GM18499 (cell line): Measurements from ENCODE around the gene TRAPPC10.
A peak's percentile ranks its signal among the peaks of the same experiment; 100 is the strongest.

Source experiments
- ATAC-seq: cut with Tn5 transposase; IDR thresholded peaks from one replicate; pipeline ENCODE4 v1.9.1; 2021; ENCODE audit warnings: moderate number of reproducible peaks; ENCODE audit not compliant: insufficient read depth, unreplicated experiment

The TRAPPC10 gene

GRCh38 chr21:44062380-44062779, 50.3 kb downstream of the TRAPPC10 start:
- ATAC-seq: no peak

- ATAC-seq: no peak
These were observed 51.2 kb downstream of the TRAPPC10 start for GRCh38 chr21:44063151-44063912.

GRCh38 chr21:44064852-44065403, 52.8 kb downstream of the TRAPPC10 start:
- no peak for ATAC-seq

GRCh38 chr21:44065428-44065827, 53.3 kb downstream of the TRAPPC10 start:
- ATAC-seq: peak; percentile 49

- no peak for ATAC-seq
These were observed 54.0 kb downstream of the TRAPPC10 start for GRCh38 chr21:44066116-44066515.

- no peak for ATAC-seq
These were observed 55.1 kb downstream of the TRAPPC10 start for GRCh38 chr21:44067011-44067839.

- ATAC-seq: no peak
These were observed 58.3 kb downstream of the TRAPPC10 start for GRCh38 chr21:44070391-44070790.

- no peak for ATAC-seq
These were observed 59.4 kb downstream of the TRAPPC10 start for GRCh38 chr21:44071359-44072104.

- no peak for ATAC-seq
These were observed 60.0 kb downstream of the TRAPPC10 start for GRCh38 chr21:44072111-44072510.

GRCh38 chr21:44074315-44074958, 62.3 kb downstream of the TRAPPC10 start:
- no peak for ATAC-seq

GRCh38 chr21:44076316-44076715, 64.2 kb downstream of the TRAPPC10 start:
- ATAC-seq: no peak

GRCh38 chr21:44078411-44078981, 66.4 kb downstream of the TRAPPC10 start:
- no peak for ATAC-seq

GRCh38 chr21:44079446-44079845, 67.3 kb downstream of the TRAPPC10 start:
- ATAC-seq: no peak

- no peak for ATAC-seq
These were observed 67.7 kb downstream of the TRAPPC10 start for GRCh38 chr21:44079846-44080245.

- no peak for ATAC-seq
These were observed 70.7 kb downstream of the TRAPPC10 start for GRCh38 chr21:44082648-44083440.

GRCh38 chr21:44083631-44084291, 71.7 kb downstream of the TRAPPC10 start:
- no peak for ATAC-seq

GRCh38 chr21:44084496-44085241, 72.6 kb downstream of the TRAPPC10 start:
- ATAC-seq: no peak
